Islet of Langerhans (tissue), 1 donor: Measurements from ENCODE around the gene ZFP1.
"Not testable (repeated sequence)": the region's sequence is repeated elsewhere in the genome, so short reads cannot be mapped to it uniquely, and the experiment has no call there.

Experiments used
- FAIRE-seq: peaks from one replicate; lab custom pipeline; 2011; peaks lifted over from hg19 to GRCh38; lab: Jason Lieb, UNC

The ZFP1 gene

DNA sequence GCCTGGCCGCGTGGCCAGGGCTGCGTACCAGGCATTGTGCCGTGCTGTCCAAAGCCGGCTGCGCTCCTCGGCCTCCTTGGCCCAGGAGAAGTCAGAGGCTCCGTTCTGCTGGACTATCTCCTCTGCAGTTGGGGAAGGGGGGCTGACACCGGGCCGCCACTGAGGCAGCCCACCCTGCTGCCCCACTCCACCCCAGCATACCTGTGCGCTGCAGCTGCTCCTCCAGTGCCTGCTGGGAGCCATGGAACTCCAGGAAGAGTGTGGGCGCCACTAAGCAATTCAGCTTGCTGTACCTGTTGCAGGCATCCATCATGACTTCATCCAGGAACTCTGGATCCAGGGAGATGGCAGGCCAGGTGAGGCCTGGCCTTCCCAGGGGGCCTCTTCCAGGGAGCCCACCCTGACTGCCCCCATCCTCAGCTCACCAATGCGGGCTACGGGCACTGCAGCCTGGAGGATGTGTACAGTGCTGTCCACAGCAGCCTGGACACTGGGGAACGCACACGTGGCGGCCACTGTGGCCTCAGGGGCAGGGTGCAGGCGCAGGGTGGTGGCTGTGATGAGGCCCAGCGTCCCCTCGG is 34.7 kb upstream of the ZFP1 start:
- FAIRE-seq: no peak

- FAIRE-seq: no peak
Observed at GRCh38 chr16:75114179-75114945, 34.0 kb upstream of the ZFP1 start.

DNA sequence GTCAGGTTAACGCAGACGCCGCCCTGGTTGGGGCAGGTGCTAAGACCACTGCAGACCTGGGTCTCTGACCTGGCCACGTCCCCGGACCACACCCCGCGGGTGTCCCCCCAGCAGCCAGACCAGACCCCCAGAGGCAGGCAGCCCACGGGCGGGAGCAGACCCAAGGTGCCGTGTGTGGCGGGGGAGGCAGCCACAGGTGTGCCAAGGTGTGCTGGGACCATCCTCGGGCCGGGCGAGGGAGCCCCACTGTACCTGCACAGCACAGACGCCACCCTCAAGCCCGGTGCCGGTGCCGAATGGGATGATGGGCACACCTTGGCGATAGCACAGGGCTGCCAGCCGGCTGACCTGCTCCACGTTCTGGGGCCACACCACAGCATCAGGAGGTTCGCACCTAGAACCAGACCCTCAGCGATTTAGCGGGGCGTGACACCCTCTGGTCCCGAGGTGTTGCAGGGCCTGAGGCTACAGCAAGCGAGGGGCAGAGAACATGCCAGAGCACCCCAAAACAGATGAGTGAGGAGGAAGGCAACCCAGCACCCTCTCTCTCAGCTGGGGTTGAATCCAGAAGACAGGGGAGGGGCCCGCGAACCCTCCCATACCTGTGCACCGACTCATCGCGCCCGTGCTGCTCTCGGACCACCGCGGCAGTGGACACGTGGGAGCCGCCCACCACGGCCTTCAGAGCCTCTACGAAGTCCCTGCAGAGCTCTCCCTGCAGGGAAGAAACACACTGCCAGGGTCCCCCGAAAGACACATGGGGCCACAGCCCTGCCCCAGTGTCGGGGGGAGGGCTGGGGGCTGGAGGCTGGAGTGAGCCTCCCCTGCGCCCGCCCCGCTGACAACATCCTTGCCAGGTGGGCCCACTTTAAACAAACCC is 33.1 kb upstream of the ZFP1 start:
- FAIRE-seq: no peak

GRCh38 chr16:75116081-75116910 is 32.0 kb upstream of the ZFP1 start, which contains the start of gene LDHD:
LDHD (minus strand) TSS chr16:75116780; CDS start chr16:75116720, 60 bp downstream.
- no peak for FAIRE-seq

DNA sequence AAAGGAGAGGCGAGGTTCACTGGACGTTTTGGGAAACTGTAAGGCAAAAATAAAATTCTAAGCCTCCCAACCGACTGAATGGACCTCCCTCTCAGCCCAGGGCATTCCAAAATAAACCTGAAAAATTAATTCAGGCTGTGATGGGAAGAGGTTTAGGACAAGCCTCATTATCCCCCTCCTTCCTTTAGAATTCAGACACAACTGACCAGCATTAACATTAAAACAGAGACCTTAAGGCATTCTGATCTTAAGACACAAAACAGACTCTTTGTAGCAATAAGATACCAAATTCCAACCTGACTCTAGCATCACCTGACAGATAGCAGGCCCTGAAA is 31.4 kb upstream of the ZFP1 start:
- no peak for FAIRE-seq

DNA sequence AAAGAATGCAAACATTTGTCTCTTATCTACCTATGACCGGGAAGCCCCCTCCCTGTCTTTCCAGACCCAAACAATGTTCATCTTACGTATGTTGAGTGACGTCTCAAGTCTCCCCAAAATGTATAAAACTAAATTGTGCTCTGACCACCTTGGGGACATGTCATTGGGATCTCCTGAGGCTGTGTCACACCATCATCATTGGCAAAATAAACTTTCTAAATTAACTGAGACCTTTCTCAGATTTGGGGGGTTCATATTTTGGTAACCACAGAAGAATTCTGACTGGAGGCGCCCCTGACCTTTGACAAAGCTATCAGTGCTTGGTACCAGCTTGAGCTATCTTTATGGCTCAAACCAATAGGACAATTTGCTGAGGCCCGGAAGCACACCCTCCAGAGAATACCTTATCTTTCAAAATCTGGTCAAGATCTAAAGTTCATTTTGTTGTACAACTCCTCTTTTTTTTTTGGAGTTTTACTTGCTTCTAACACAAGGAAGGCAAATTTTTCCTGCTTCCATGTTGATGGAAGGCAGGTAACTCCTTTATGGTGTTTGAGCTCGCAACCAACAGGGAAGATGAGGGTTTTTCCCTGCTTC is 29.3 kb upstream of the ZFP1 start:
- no peak for FAIRE-seq

DNA sequence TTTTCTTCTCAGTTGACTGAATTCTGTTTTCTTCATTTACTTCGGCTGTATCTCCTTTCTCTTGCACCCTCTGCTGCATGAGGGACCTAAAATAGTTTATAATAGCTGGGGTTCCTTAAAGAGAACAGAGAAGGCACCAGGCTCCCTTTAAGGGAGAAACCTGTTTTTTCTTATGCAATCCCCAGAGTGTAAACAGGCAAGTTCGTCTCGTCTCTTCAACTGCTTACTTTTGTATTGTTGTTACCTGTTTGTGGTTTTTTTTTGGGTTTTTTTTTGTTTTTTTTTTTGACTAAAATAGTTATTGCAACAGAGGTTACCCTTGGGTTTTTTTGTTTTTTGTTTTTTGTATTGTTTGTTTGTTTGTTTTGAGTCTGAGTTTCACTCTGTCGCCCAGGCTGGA is 28.1 kb upstream of the ZFP1 start:
- FAIRE-seq: no peak

- no peak for FAIRE-seq
Observed at GRCh38 chr16:75121949-75122568, 26.3 kb upstream of the ZFP1 start.

GRCh38 chr16:75122609-75123008 is 25.7 kb upstream of the ZFP1 start:
- FAIRE-seq: no peak

GRCh38 chr16:75127713-75128415 is 20.5 kb upstream of the ZFP1 start:
- FAIRE-seq: no peak

DNA sequence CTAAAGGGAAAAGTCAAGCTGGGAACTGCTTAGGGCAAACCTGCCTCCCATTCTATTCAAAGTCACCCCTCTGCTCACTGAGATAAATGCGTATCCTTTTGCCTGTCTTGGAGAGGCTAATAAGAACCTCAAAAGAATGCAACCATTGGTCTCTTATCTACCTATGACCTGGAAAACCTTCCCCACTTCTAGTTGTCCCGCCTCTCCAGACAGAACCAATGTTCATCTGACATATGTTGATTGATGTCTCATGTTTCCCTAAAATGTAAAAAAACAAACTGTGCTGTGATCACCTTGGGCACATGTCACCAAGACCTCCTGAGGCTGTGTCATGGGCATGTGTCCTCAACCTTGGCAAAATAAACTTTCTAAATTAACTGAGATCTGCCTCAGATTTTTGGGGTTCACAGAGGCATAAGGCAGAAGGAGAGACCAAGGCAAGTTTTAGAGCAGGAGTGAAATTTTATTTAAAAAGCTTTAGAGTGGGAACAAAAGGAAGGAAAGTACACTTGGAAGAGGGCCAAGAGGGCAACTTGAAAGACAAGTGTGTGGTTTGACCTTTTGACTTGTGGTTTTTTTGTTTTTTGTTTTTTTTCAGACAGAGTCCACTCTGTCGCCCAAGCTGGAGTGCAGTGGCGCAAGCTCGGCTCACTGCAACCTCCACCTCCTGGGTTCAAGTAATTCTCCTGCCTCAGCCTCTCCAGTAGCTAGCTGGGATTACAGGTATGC is 18.7 kb upstream of the ZFP1 start:
- FAIRE-seq: not testable (repeated sequence)

GRCh38 chr16:75130150-75130771 is 18.1 kb upstream of the ZFP1 start:
- no peak for FAIRE-seq

DNA sequence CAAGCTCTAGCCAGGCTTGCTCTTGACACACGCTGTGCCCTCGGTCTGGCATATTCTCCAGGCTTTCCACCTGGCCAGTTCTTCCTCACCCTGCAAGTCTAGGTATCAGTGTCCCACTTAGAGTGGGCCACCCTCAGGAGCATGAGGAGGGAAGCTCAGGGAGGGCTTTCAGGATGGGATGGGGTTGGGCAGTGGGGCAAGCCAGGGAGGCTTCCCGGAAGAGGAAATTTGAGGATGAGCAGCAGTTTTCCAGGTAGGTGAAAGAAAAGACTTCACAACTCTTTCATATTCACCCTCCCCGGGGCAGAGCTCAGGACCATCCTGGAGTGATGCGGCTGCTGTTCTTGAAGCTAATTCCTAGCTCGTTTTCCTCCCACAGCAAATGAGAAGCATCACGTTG is 17.2 kb upstream of the ZFP1 start:
- no peak for FAIRE-seq

- no peak for FAIRE-seq
Observed at GRCh38 chr16:75138233-75138632, 10.1 kb upstream of the ZFP1 start.

GRCh38 chr16:75138636-75139035 is 9.7 kb upstream of the ZFP1 start:
- FAIRE-seq: no peak

DNA sequence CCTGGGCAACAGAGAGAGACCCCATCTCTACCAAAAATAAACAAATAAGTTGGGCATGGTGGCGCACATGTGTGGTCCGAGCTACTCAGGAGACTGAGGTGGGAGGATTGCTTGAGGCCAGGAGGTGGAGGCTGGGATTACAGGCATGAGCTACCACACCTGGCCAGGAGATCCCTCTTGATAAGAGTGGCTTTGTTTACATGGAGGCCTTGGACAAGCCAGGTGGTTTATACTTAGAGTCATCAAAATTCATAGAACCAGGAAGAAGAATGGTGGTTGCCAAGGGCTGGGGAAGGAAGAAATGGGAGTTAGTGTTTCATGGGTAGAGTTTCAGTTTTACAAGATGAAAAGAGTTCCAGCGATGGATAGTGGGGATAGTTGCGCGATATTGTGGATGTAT is 8.8 kb upstream of the ZFP1 start:
- no peak for FAIRE-seq

DNA sequence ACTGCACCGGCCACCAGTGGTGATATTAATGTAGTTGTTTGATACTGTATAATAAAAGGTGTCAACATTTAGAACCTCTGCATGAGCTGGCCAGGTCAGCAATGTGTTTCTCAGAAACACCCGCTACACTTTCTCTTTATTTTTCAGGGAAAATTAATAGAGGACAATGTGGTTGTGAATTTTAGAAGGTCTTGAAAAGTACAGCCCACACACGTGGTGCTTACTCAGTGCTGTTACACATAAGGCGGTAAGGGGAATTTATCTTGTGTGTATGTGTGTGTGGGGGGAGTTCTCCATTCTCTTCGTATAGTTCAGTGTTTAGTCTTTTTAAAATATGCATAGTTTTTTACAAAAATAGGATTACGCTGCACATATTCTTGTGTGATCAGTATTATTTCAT is 4.4 kb upstream of the ZFP1 start:
- FAIRE-seq: no peak

- FAIRE-seq: no peak
Observed at GRCh38 chr16:75147968-75148310, 385 bp upstream of the ZFP1 start.

GRCh38 chr16:75151798-75152197 is 3.5 kb downstream of the ZFP1 start:
- no peak for FAIRE-seq

- FAIRE-seq: no peak
Observed at GRCh38 chr16:75152635-75153034, 4.3 kb downstream of the ZFP1 start.
